Epithelial cell of proximal tubule (primary cell): ENCODE data around the gene RGS9BP. TPM values are rescaled to one million over a fixed set of nuclear protein-coding genes. Genes with fewer than 3 reads are reported as not detected.
"Not testable (repeated sequence)": the region's sequence is repeated elsewhere in the genome, so short reads cannot be mapped to it uniquely, and the experiment has no call there.

Experiments used
- DNase-seq: peaks from one replicate; pipeline ENCODE4 v3.0.0-alpha.2; 2011; ENCODE audit warnings: low read depth
- H3K4me3 ChIP-seq: 2 replicates; pipeline ENCODE4 v1.5.1; 2011; ENCODE audit warnings: low read depth, mild to moderate bottlenecking, low read length
- CTCF ChIP-seq: conservative IDR thresholded peaks from 2 replicates; pipeline ENCODE4 v1.5.1; 2012; ENCODE audit warnings: low read depth, mild to moderate bottlenecking, low read length
- total RNA-seq: library from RNA; depleted of rRNA; stranded (reverse); fragments of >200 nt; gene quantifications from 2 replicates; pipeline ENCODE4 v1.2.3, GENCODE V29; 2015

The RGS9BP gene
- total RNA-seq, 1 donor from 2014 or later: 0.12 TPM

GRCh38 chr19:32652894-32653598, 22.6 kb upstream of the RGS9BP start:
- DNase-seq: peak; percentile 20
- H3K4me3 ChIP-seq: no peak overlapping the region
- no peak for TF ChIP-seq CTCF

GRCh38 chr19:32653599-32653915, 22.1 kb upstream of the RGS9BP start:
- TF ChIP-seq CTCF: no peak
- no peak for DNase-seq
- no peak overlapping the region for H3K4me3 ChIP-seq

GRCh38 chr19:32656379-32656778, 19.3 kb upstream of the RGS9BP start:
- H3K4me3 ChIP-seq, DNase-seq: not testable (repeated sequence)

GRCh38 chr19:32658075-32658474, 17.6 kb upstream of the RGS9BP start:
- no peak for DNase-seq
- TF ChIP-seq CTCF: no peak
- H3K4me3 ChIP-seq: no peak overlapping the region

GRCh38 chr19:32658527-32658926, 17.1 kb upstream of the RGS9BP start:
- no peak for DNase-seq
- no peak for TF ChIP-seq CTCF
- H3K4me3 ChIP-seq: no peak overlapping the region

- no peak overlapping the region for H3K4me3 ChIP-seq
- no peak for DNase-seq
- TF ChIP-seq CTCF: no peak
Measured at GRCh38 chr19:32661318-32661717, 14.3 kb upstream of the RGS9BP start.

- no peak overlapping the region for H3K4me3 ChIP-seq
- DNase-seq: no peak
- no peak for TF ChIP-seq CTCF
Measured at GRCh38 chr19:32662186-32662585, 13.5 kb upstream of the RGS9BP start.
